ENCODE results near the gene SDHAF2. TPM values are rescaled to one million over a fixed set of nuclear protein-coding genes. Genes with fewer than 3 reads are reported as not detected.
"Not testable (repeated sequence)": the region's sequence is repeated elsewhere in the genome, so short reads cannot be mapped to it uniquely, and the experiment has no call there.

SDHAF2 gene
- polyA plus RNA-seq, 4 donors, result 47.8 to 58.5 (median 50.2) TPM

- DNase-seq (ENCODE audit: low read depth in 4 of 4, low spot score in 3 of 4), result no peak
Observed at GRCh38 chr11:61474013-61474643, 44.2 kb downstream of the SDHAF2 start.

- DNase-seq (ENCODE audit: low read depth in 4 of 4, low spot score in 3 of 4), result no peak
Observed at GRCh38 chr11:61475433-61475832, 45.5 kb downstream of the SDHAF2 start.

GRCh38 chr11:61476371-61476770 is 46.4 kb downstream of the SDHAF2 start:
- DNase-seq (ENCODE audit: low read depth in 4 of 4, low spot score in 3 of 4), result no peak

- DNase-seq (ENCODE audit: low read depth in 4 of 4, low spot score in 3 of 4), result no peak
Observed at GRCh38 chr11:61477126-61477525, 47.2 kb downstream of the SDHAF2 start.

GRCh38 chr11:61477727-61478148 is 47.8 kb downstream of the SDHAF2 start:
- no peak for DNase-seq (ENCODE audit: low read depth in 4 of 4, low spot score in 3 of 4)

- DNase-seq (ENCODE audit: low read depth in 4 of 4, low spot score in 3 of 4), result not testable (repeated sequence)
Observed at GRCh38 chr11:61479360-61480058, 49.6 kb downstream of the SDHAF2 start.

GRCh38 chr11:61480261-61480993 is 50.5 kb downstream of the SDHAF2 start:
- no peak for DNase-seq (ENCODE audit: low read depth in 4 of 4, low spot score in 3 of 4)

- peak in 1 of 4 donors; percentile 55 for DNase-seq (ENCODE audit: low read depth in 4 of 4, low spot score in 3 of 4)
Observed at GRCh38 chr11:61480994-61481335, 51.0 kb downstream of the SDHAF2 start.

- DNase-seq (ENCODE audit: low read depth in 4 of 4, low spot score in 3 of 4), result no peak
Observed at GRCh38 chr11:61481806-61482205, 51.9 kb downstream of the SDHAF2 start.

GRCh38 chr11:61482513-61482912 is 52.6 kb downstream of the SDHAF2 start:
- no peak for DNase-seq (ENCODE audit: low read depth in 4 of 4, low spot score in 3 of 4)

- no peak for DNase-seq (ENCODE audit: low read depth in 4 of 4, low spot score in 3 of 4)
Observed at GRCh38 chr11:61484541-61484940, 54.6 kb downstream of the SDHAF2 start.

- DNase-seq (ENCODE audit: low read depth in 4 of 4, low spot score in 3 of 4), result no peak
Observed at GRCh38 chr11:61485080-61485479, 55.2 kb downstream of the SDHAF2 start.

GRCh38 chr11:61486011-61486620 is 56.2 kb downstream of the SDHAF2 start:
- DNase-seq (ENCODE audit: low read depth in 4 of 4, low spot score in 3 of 4), result no peak

- DNase-seq (ENCODE audit: low read depth in 4 of 4, low spot score in 3 of 4), result no peak
Observed at GRCh38 chr11:61486779-61487178, 56.9 kb downstream of the SDHAF2 start.

GRCh38 chr11:61487342-61488025 is 57.6 kb downstream of the SDHAF2 start:
- no peak for DNase-seq (ENCODE audit: low read depth in 4 of 4, low spot score in 3 of 4)

- DNase-seq (ENCODE audit: low read depth in 4 of 4, low spot score in 3 of 4), result no peak
Observed at GRCh38 chr11:61488651-61489291, 58.8 kb downstream of the SDHAF2 start.

GRCh38 chr11:61489833-61490721 is 60.2 kb downstream of the SDHAF2 start:
- DNase-seq (ENCODE audit: low read depth in 4 of 4, low spot score in 3 of 4), result no peak

- no peak for DNase-seq (ENCODE audit: low read depth in 4 of 4, low spot score in 3 of 4)
Observed at GRCh38 chr11:61491736-61492395, 61.9 kb downstream of the SDHAF2 start.

All from right renal pelvis (tissue), 4 donors.